Colonic mucosa (tissue), 4 donors: ENCODE measurements around the gene NBEAL2. TPM values are rescaled to one million over a fixed set of nuclear protein-coding genes. Genes with fewer than 3 reads are reported as not detected.

Experiments
- DNase-seq: peaks from one replicate; pipeline ENCODE4 v3.0.0-alpha.2; 2020
- H3K27ac ChIP-seq: fragments of 200-600 bp; one replicate; pipeline ENCODE4 v1.8.0; 2021
- H3K27me3 ChIP-seq: fragments of 200-600 bp; one replicate; pipeline ENCODE4 v1.8.0; 2021
- H3K36me3 ChIP-seq: fragments of 200-600 bp; one replicate; pipeline ENCODE4 v1.8.0; 2021
- H3K4me1 ChIP-seq: fragments of 200-600 bp; one replicate; pipeline ENCODE4 v1.8.0; 2021; ENCODE audit warnings: mild to moderate bottlenecking
- H3K4me3 ChIP-seq: fragments of 200-600 bp; one replicate; pipeline ENCODE4 v1.8.0; 2021
- H3K9ac ChIP-seq, 2 donors: one replicate each; pipeline ENCODE4 v1.7.0; 2013; ENCODE audit warnings: control low read depth in 2 of 2, low read depth in 2 of 2, low read length in 2 of 2
- H3K9me3 ChIP-seq: fragments of 200-600 bp; one replicate; pipeline ENCODE4 v1.8.0; 2021
- CTCF ChIP-seq: fragments of 200-600 bp; IDR thresholded peaks from one replicate; pipeline ENCODE4 v1.8.0; 2022; ENCODE audit warnings: antibody characterized with exemption, mild to moderate bottlenecking
- intact Hi-C: fragments of 100-400 bp; cut with DNase I; formaldehyde crosslinking; loops from one replicate; pipeline ENCODE4 v1.14.1; 2022
- total RNA-seq, 2 donors: library from RNA; stranded (reverse); fragmentation: NEBNext Ultra II Directional in 1 of 2; extraction: Animal tissue kit (Norgen Biotek cat#: 25700) in 1 of 2; gene quantifications; one replicate each; pipeline ENCODE4 v1.2.1, GENCODE V29; 2021
- donor health status: healthy.
- donor health status: DM: no; HTN: no; CAD: no.
- donor health status: DM: no; HTN: no; CAD: no.

Gene NBEAL2
- total RNA-seq, 2 donors from 2014 or later: 40.9 to 106 TPM

GRCh38 chr3:46957092-46957820 lies 22.2 kb upstream of the NBEAL2 start:
- DNase-seq: no peak
- H3K27ac ChIP-seq: no peak overlapping the region
- H3K4me1 ChIP-seq: peaks cover 17% of the 10 kb centered on the region
- intact Hi-C loops: no loop called here
- TF ChIP-seq CTCF: no peak
- no peaks in the 10 kb centered on the region for H3K9me3 ChIP-seq
- no peak overlapping the region for H3K9ac ChIP-seq
- H3K36me3 ChIP-seq: no peaks in the 10 kb centered on the region
- no peak overlapping the region for H3K4me3 ChIP-seq
- no peaks in the 10 kb centered on the region for H3K27me3 ChIP-seq

GRCh38 chr3:46958467-46959160 lies 20.9 kb upstream of the NBEAL2 start:
- no peak overlapping the region for H3K4me3 ChIP-seq
- DNase-seq: peak; percentile 47
- TF ChIP-seq CTCF: no peak
- H3K27me3 ChIP-seq: no peaks in the 10 kb centered on the region
- no peaks in the 10 kb centered on the region for H3K36me3 ChIP-seq
- peak overlapping the region; percentile 18 for H3K27ac ChIP-seq
- H3K9ac ChIP-seq: no peak overlapping the region
- intact Hi-C loops: no loop called here
- no peaks in the 10 kb centered on the region for H3K9me3 ChIP-seq
- peaks cover 17% of the 10 kb centered on the region for H3K4me1 ChIP-seq

GRCh38 chr3:46959161-46959511 lies 20.3 kb upstream of the NBEAL2 start:
- no peaks in the 10 kb centered on the region for H3K27me3 ChIP-seq
- no peak overlapping the region for H3K4me3 ChIP-seq
- H3K4me1 ChIP-seq: peaks cover 17% of the 10 kb centered on the region
- DNase-seq: no peak
- H3K9ac ChIP-seq: peak overlapping the region in 1 of 2 donors; percentile 8
- peak overlapping the region; percentile 18 for H3K27ac ChIP-seq
- no peaks in the 10 kb centered on the region for H3K36me3 ChIP-seq
- intact Hi-C loops: no loop called here
- no peak for TF ChIP-seq CTCF
- H3K9me3 ChIP-seq: no peaks in the 10 kb centered on the region

- no peak overlapping the region for H3K4me3 ChIP-seq
- H3K9me3 ChIP-seq: no peaks in the 10 kb centered on the region
- DNase-seq: no peak
- no peak for TF ChIP-seq CTCF
- H3K27ac ChIP-seq: peak overlapping the region; percentile 44
- intact Hi-C loops: no loop called here
- no peaks in the 10 kb centered on the region for H3K36me3 ChIP-seq
- peak overlapping the region in 1 of 2 donors; percentile 21 for H3K9ac ChIP-seq
- H3K27me3 ChIP-seq: no peaks in the 10 kb centered on the region
- peaks cover 17% of the 10 kb centered on the region for H3K4me1 ChIP-seq
Measured at GRCh38 chr3:46960081-46960701, 19.3 kb upstream of the NBEAL2 start.

- Histone ChIP-seq H3K27ac (peak overlapping the region; percentile 27), H3K4me1 (peaks cover 17% of the 10 kb centered on the region), H3K36me3 (no peaks in the 10 kb centered on the region), H3K9me3 (no peaks in the 10 kb centered on the region), H3K27me3 (no peaks in the 10 kb centered on the region), H3K4me3 (no peak overlapping the region), H3K9ac (no peak overlapping the region)
- no peak for TF ChIP-seq CTCF
- intact Hi-C loops: no loop called here
- no peak for DNase-seq
Measured at GRCh38 chr3:46960835-46961234, 18.6 kb upstream of the NBEAL2 start.
